WTC11 (cell line): ENCODE results near the gene PAFAH1B2.

Source experiments
- CREM ChIP-seq: sonication (generic); formaldehyde crosslinking; IDR thresholded peaks from 2 replicates; pipeline ENCODE4 v1.8.1; 2022; ENCODE audit warnings: mild to moderate bottlenecking, missing genetic modification reagents, moderate library complexity
- GABPB1 ChIP-seq: sonication (generic); formaldehyde crosslinking; IDR thresholded peaks from 2 replicates; pipeline ENCODE4 v1.8.1; 2023; ENCODE audit warnings: mild to moderate bottlenecking, missing genetic modification reagents
- GTF2I ChIP-seq: fragments of 250-450 bp; sonication (Bioruptor Pico); conservative IDR thresholded peaks from 2 replicates; pipeline ENCODE4 v1.4.0; 2021; ENCODE audit warnings: mild to moderate bottlenecking
- JUN ChIP-seq: sonication (generic); formaldehyde crosslinking; IDR thresholded peaks from 2 replicates; pipeline ENCODE4 v1.8.0; 2023; ENCODE audit warnings: mild to moderate bottlenecking, missing genetic modification reagents
- NFE2L1 ChIP-seq: sonication (generic); formaldehyde crosslinking; IDR thresholded peaks from 2 replicates; pipeline ENCODE4 v1.8.1; 2023; ENCODE audit warnings: missing genetic modification reagents
- NR2C2 ChIP-seq: sonication (generic); formaldehyde crosslinking; IDR thresholded peaks from 2 replicates; pipeline ENCODE4 v1.8.0; 2022; ENCODE audit warnings: mild to moderate bottlenecking, missing genetic modification reagents
- OVOL2 ChIP-seq: fragments of 250-450 bp; sonication (Bioruptor Pico); IDR thresholded peaks from 2 replicates; pipeline ENCODE4 v1.9.0; 2021; ENCODE audit warnings: mild to moderate bottlenecking, borderline replicate concordance
- PRDM15 ChIP-seq: sonication (generic); formaldehyde crosslinking; IDR thresholded peaks from 2 replicates; pipeline ENCODE4 v1.8.0; 2022; ENCODE audit warnings: missing genetic modification reagents
- RORB ChIP-seq: fragments of 250-450 bp; sonication (Bioruptor Pico); IDR thresholded peaks from 2 replicates; pipeline ENCODE4 v1.9.0; 2021; ENCODE audit warnings: mild to moderate bottlenecking
- TF ChIP-seq, protein P1 (sequence below): fragments of 200-600 bp; IDR thresholded peaks from 2 replicates; pipeline ENCODE4 v1.8.0; 2022; ENCODE audit warnings: antibody characterized with exemption

DNA sequence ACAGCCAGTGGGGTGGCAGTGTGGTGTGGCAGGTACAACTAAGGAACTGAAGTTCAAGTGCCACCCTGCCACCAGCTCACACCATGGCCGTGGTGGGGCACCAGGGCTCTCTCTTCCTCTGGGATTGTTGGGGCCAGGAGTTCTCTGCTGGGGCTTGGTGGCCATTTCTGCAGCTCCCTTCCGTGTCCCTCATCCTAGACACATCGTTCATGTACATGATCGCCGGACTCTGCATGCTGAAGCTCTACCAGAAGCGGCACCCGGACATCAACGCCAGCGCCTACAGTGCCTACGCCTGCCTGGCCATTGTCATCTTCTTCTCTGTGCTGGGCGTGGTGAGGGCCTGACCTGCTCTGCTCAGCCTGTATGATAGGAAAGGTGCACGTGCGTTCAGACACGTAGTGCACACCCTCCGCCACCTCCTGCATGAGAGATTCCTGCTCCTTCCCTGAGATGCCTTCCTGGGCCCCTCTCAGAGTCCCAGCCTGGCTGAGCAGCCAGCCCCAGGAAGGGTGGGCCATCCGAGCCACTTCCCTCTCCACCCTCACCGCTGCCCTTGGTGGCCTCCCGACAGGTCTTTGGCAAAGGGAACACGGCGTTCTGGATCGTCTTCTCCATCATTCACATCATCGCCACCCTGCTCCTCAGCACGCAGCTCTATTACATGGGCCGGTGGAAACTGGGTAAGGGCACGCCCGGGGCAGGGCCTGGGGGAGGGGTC, 47.8 kb downstream of the PAFAH1B2 start:
- TF ChIP-seq, protein P1, sequence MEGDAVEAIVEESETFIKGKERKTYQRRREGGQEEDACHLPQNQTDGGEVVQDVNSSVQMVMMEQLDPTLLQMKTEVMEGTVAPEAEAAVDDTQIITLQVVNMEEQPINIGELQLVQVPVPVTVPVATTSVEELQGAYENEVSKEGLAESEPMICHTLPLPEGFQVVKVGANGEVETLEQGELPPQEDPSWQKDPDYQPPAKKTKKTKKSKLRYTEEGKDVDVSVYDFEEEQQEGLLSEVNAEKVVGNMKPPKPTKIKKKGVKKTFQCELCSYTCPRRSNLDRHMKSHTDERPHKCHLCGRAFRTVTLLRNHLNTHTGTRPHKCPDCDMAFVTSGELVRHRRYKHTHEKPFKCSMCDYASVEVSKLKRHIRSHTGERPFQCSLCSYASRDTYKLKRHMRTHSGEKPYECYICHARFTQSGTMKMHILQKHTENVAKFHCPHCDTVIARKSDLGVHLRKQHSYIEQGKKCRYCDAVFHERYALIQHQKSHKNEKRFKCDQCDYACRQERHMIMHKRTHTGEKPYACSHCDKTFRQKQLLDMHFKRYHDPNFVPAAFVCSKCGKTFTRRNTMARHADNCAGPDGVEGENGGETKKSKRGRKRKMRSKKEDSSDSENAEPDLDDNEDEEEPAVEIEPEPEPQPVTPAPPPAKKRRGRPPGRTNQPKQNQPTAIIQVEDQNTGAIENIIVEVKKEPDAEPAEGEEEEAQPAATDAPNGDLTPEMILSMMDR: no peak
- TF ChIP-seq GTF2I: no peak
- TF ChIP-seq OVOL2: no peak
- TF ChIP-seq JUN: no peak
- TF ChIP-seq GABPB1: no peak
- no peak for TF ChIP-seq NR2C2
- no peak for TF ChIP-seq CREM (CRISPR knock-in tag)
- no peak for TF ChIP-seq NFE2L1 (CRISPR knock-in tag)
- no peak for TF ChIP-seq PRDM15 (CRISPR knock-in tag)
- TF ChIP-seq RORB (CRISPR knock-in tag): no peak
